T-helper 1 cell (primary cell): ENCODE measurements around the gene B3GALT5.

Experiments used
- DNase-seq, 5 donors: peaks; one replicate each; pipeline ENCODE4 v3.0.0-alpha.2; 2012 to 2020

Gene B3GALT5

DNA sequence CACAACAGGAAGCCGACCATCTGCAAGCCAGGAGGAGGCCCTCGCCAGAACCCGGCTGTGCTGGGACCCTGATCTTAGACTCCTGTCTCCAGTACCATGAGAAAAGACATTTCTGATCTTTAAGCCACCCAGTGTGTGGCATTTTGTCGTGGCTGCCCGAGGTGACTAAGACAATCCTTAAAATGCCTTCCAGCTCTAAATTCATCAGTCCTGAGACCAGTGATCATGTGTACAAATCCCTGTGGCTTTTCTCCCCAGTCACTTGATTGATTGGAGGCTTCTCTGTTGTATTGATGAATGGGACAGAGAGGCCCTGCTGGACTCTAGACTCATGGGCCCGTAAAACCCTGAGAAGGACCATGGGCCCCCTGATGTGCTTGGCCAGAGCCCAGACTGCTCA is 36.1 kb downstream of the B3GALT5 start:
- no peak for DNase-seq

DNA sequence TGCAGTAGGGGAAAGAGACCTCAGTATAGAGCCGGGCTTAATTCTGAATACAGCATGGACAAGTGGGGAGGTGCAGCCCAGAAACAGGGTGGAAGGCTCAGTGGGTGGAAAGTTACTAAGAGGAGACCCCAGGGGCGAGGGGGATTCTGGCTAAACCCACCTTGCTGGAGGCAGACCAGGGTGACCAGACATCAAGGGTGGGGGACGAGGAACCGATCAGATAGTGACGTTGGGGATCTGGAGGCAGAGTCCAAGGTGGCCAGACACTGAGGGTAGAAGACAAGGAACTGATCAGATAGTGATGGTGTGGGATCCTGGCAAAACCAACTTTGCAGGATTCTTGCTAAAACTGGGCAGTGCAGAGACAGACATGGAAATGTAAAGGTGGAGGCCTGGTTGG is 36.8 kb downstream of the B3GALT5 start:
- no peak for DNase-seq

DNA sequence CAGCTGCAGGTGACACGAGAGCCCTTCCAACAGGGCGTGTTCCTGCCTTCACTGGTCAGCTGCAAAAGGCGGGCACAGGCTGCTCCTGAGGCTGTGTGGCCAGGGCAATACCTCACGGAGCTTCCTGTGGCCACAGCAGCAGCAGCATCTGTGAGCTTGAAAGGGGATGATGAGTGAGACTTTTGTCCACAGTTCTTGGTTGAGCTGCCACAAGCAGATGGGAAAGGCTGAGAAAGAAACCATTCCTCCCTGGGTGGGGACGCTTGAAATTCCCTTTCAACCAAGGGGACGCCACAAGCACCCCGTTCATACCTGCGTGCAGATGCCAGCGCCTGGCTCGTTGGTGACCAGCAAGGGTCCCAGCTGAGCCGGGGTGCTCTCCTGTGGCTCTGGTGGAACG is 37.6 kb downstream of the B3GALT5 start:
- DNase-seq: no peak

DNA sequence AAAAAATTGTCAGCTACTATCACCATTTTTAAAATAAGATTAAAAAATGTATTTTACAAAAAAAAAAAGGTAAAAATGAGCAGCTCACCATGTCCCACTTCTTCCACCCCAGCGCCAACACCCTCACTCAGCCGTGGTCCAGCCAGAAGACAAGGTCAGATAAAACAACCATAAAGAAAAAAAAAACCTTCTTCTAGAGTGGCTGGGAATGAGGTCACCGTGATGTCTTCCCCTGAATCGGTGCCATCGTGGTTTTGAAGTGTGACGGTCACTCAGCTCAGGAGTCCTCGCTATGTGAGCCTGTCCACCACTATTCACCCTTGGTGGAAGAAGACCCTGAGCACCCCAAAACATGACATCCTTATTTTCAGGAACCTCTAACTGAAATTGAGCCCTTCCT is 38.1 kb downstream of the B3GALT5 start:
- DNase-seq: no peak

DNA sequence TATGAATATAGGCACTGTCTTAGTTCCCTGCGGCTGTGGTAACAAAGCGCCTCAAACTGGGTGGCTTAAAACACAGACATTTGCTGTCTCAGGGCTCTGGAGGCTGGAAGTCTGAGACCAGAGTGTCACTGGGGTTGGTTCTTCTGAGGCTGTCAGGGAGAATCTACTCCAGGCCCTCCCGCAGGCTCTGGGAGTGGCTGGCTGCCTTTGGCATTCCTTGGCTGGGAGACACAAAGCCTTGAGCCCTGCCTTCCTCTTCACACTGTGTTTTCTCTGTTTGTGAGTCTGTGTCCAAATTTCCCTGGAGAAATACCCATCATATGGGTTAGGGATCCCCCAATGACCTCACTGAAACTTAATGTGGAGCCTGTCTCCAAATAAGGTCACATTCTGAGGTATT is 38.5 kb downstream of the B3GALT5 start:
- no peak for DNase-seq

DNA sequence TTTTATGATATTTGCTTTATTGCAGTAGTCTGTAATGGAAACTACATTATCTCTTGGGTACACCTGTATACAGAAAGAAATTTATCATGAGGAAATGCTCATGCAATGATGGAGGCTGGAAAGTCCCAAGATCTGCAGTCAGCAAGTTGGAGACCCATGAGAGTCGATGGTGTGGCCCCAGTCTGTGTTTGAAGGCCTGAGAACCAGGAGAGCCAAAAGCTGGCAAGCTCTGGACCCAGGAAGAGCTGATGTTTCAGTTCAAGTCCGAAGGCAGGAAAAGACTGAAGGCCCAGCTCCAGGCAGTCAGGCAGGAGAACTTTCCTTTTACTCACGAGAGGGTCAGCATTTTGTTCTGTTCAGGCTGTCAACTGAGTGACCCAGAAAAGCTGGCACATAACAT is 42.2 kb downstream of the B3GALT5 start:
- DNase-seq: no peak

DNA sequence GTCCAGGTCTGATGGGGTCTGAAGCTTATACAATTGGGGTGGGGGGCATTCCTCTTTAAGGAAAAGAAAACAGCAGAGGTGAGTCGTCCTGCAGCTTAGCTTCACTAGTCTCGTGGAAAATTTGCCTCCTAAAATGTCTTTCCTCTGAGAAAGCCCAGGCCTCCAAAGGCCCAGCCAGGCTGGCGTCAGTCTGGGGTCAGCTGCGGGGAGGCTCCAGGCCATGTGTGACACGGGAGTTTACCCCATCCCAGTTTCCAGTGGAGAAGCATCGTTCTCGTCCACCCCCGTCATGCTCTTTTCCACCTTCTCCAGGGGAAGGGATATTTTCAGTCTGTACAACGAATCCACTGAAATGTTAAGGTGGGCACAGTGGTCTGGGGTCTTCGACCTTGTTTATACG is 42.8 kb downstream of the B3GALT5 start:
- DNase-seq: no peak

DNA sequence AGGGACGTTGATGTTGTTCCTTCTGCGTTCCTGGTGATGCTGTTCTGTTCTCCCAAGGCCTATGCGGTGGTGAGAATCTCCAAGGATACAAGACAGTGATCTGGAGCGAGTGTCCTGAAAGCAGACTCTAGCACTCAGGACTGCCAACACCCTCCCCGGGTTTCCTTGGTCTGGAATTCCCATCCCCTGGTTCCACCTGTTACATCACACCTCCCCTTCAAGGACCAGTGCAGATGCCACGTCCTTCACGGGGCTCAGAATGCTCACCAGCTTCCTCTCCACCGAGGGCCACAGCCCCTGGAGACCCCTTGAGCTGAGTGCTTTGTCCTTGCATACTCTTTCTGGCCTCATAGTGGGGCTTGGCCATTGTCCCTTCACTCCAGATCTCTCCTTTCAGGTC is 43.5 kb downstream of the B3GALT5 start:
- no peak for DNase-seq

DNA sequence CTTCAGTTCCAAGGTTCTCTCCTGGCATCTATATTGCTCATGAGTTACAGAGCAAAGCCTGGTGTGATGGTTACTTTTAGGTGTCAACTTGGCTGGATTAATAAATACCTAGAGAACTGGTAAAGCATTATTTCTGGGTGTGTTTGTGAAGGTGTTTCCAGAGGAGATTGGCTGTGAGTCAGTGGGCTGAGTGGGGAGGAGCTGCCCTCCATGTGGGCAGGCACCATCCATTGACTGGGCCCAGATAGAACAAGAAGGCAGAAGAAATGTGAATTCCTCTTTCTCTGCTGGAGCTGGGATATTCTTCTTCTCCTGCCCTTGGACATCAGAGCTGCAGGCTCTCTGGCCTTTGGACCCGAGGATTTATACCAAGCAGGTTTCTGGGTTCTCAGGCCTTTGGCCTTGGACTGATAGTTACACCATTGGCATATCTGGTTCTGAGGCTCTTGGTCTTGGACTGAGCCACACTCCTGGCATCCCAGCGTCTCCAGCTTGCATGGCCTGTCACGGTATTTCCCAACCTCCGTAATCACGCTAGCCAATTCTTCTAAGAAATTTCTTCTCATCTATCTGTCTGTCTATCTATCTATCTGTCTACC is 44.5 kb downstream of the B3GALT5 start:
- no peak for DNase-seq

DNA sequence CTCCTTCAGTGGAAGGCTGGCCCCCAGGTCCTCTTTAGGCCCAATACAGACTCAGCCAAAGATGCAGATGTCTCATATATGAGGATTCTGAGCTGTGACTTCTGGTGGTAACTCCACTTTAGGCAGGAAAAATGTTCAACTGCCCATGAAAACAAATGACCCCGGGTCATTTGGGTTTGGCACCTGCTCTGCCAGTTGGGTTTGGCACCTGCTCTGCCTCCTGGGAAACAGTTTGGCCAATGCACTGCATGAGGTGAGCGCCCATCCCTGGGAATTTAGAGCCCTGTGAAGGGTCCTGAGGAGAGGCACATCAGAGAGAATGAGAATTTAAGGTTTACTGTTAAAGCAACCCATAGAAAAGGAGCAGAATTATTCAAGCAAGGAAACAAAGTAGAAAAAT is 45.3 kb downstream of the B3GALT5 start:
- no peak for DNase-seq

DNA sequence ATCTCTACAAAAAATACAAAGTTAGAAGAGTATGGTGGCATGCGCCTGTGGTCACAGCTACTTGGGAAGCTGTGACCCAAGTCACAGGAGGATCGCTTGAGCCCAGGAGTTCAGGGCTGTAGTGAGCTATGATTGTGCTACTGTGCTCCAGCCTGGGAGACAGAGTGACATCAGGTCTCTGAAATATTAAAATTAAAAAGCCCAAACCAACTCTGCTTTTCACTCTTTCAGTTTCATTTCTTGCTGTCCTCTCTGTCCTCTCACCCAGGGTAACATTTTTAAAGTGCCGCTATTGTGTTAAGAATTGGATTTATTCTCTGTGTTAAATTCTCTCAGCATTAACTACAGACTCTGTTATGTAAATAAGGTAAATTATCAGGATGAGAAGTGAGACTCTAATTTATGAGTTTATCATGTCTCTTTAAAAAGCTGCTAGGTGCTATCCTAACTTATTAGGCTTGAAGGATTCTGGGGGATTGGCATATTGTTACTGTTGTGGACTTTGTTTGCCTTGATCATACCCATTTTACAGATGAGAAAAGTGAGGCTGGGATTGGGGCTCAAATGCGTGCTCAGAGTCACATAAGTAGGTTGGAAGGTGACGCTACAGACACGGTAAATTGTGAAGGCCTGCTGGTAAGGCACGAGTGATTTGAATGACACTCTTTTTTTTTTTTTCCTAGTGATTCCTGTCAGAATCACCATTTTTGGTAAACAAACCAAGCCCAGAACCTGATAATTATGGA is 46.5 kb downstream of the B3GALT5 start:
- DNase-seq: no peak

DNA sequence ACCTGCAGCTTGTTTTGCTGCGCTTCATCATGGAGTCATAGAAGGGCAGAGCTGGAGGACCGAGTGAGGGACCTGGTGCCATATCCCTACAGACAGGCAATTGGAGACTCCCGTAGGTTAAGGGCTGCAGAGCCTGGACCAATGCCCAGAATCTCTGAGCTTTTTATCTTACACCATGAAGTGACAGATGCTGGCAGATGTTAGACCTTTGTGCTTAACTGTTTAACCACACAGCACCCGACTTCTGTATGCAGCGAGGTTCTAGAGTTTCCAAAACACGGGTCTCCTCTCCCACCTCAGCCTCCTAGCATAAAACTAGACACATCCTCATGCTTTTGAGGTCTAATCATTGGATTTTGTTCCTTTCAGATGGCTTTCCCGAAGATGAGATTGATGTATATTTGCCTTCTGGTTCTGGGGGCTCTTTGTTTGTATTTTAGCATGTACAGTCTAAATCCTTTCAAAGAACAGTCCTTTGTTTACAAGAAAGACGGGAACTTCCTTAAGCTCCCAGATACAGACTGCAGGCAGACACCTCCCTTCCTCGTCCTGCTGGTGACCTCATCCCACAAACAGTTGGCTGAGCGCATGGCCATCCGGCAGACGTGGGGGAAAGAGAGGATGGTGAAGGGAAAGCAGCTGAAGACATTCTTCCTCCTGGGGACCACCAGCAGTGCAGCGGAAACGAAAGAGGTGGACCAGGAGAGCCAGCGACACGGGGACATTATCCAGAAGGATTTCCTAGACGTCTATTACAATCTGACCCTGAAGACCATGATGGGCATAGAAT is 47.6 kb downstream of the B3GALT5 start:
- no peak for DNase-seq

DNA sequence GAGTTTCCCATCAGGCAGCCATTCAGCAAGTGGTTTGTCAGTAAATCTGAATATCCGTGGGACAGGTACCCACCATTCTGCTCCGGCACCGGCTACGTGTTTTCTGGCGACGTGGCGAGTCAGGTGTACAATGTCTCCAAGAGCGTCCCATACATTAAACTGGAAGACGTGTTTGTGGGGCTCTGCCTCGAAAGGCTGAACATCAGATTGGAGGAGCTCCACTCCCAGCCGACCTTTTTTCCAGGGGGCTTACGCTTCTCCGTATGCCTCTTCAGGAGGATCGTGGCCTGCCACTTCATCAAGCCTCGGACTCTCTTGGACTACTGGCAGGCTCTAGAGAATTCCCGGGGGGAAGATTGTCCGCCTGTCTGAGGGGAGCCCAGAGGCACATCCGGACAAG is 48.4 kb downstream of the B3GALT5 start:
- no peak for DNase-seq

DNA sequence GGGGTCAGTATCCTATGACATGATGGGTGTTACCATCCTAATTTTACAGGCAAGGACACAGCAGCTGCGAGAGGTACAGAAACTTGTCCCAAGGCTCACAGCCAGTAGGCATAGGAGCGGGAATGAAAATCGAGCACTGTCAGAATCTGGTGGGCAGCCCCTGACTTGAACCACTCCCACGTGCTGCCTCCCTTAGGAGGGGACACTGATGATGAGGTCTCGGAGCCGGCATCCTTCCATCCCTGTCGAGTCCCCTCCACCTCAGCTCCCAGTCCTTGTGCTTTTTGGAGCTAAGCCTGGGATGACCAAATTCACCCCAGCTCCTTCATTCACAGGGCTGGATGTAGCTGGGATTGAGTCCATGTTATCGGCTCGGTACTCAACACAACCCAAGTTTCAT is 49.0 kb downstream of the B3GALT5 start:
- DNase-seq: no peak

DNA sequence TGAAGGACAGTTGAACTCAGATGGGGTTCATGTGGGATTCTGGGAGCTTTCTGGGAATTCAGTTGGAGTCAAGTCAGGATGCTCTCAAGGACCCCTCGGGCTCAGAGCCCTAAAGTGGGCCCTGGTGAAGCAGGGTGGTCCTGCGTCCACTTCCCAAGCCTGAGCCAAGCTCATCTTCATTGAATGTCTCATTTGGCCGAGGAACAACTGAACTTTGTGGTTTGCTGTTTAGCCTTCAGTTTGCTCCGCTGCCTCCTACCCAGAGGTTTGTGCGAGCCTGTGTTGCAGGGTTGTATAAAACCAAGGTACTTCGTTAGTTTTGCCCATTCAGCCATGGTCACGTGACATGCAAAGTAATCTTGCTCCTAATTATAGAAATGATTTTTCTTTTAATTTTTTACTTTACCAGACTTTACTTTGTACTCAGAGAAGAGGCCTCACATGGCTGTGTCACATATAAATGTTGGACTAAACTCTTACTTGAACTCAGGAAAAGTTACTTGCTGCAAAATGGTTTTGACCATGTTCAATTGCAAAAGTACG is 49.7 kb downstream of the B3GALT5 start:
- no peak for DNase-seq

DNA sequence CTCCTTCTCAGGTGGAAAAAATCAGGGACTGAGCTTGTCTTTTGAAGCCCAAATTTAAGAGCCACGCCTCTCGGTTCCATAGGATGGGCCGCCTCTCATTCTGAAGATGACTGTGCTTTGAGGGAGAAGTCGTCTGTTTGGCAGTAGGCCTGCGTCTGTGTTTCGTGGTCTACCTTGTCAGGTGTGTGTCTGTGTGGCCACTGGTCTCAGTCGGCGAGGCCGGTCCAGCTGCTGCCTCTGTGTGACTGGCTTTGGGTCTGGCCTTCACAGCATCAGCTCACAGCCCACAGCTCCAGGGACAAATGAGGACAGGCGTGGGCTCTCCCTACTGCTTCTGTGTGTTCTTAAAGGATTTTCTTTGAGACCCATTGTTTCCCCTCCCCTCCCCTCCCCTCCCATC is 50.3 kb downstream of the B3GALT5 start:
- no peak for DNase-seq

DNA sequence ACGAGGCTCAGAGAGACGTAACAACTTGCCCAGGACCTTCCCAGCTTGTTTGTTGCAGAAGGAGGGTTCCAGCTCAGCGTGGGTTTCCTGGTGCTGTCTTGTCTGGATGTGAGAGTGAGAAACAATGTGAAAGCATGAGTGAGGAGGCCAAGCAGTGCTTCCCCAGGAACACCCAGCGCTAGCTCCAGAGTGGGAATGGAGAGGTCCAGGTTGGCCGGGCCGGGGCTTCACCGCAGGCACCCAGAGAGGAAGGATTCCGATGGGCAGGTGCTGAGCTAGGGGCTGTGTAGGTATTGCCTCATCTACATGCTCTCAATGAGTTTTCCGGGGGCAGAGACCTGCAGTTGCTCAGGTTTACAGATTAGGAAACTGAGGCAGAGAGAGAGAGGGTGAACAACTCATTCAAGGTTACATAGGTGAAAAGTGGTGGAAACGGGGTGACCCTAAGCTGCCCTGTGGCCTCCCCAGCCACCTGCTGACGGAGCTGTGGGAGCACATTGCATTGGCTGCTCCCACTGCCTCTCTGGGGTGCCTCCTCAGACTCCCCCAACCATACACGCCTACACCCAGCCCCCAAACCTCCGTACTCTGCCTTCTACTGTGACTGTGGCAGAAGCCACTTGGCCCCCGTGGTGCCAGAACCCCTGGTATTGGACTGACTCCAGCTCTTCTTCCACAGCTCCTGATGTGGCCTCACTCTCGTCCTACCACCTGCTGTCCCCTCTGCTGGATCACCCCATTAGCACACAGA is 51.2 kb downstream of the B3GALT5 start:
- DNase-seq: no peak

DNA sequence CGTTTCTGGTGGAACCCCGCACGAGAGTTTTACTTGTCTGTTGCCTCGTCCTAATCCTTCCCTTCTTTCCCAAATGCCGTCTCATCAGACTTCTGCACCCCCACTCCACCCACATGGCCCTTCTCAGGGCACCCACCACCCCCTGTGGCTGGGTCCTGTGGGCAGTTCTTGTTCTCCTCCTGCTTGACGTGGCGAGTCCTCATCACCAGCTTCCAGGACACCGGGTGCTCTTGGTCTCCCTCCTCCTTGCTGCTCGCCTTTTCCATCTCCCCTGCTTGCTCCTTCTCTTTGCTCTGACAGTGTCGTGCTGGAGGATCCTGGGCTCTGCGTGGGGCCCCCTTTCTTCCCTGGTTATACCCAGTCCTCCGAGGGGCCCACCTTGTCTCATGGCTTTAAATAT is 51.8 kb downstream of the B3GALT5 start:
- DNase-seq: no peak

DNA sequence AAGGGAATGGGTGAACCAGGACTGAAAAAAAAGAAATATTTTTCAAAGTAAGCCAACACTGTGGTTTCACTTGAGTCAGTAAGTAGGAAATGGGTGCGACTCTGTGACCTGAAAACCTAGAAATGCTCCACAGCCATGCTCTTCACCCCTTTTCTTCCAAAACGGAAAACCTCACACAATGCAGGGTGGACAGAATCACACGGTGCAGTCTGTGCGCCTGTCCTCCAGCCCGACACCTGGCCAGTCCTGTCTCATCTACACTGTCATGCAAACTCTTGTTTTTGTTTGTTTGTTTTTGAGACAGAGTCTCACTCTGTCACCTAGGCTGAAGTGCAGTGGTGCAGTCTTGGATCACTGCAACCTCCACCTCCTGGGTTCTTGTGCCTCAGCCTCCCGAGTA is 53.3 kb downstream of the B3GALT5 start:
- no peak for DNase-seq

DNA sequence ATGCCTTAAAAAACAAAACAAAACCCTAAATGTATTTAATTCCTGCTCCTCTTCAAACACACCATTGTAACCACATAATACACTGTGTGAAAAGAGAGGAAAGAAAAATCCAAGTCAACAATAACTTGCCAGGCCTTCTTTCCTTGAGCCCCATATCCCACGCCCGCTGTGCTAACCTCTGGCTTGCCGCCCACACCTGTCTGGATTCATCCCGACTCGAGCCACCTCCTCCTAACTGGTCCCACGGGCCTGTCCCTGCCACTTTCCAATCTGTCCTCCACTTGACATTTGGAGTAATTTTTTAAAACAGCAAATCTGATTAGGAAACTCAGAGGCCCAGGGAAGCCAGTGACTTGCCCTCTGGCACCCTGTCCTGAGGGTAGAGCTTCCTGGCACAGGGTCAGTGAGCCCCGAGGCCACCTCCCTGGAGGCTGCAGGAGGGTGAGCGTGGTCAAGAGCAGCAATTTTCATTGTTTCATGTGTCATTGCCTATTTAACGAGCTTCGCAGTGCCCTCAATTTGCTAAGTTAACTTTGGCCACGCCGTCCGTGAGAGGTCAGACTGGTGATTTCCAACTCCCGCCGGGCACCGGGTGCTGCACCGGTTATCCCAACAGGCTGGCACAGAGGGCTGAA is 54.1 kb downstream of the B3GALT5 start:
- no peak for DNase-seq

DNA sequence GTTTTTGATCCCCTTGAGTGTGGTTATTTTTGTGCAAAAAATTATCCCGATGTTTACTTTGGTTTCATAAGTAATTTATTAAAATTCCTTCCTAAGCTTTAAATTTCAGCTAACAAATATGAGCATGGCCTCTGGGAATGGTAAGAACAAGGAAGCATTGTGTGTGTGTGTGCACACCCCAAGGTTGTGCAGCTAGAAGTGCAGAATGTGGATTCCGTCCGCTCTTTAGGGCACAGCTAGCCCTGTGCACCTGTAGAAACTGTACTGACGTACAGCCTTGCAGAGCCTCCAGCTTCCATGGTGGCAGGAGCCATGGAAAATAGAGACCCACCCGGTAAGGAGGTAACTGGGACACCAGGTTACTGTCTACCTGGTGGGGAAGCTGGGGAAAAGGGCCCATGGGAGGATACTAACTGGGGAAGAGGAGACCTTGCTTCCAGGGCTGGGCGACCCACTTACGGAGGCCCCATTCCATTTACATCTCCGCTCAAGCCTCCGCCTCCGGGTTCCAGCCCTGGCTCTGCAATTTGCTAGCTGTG is 54.7 kb downstream of the B3GALT5 start:
- DNase-seq: no peak

DNA sequence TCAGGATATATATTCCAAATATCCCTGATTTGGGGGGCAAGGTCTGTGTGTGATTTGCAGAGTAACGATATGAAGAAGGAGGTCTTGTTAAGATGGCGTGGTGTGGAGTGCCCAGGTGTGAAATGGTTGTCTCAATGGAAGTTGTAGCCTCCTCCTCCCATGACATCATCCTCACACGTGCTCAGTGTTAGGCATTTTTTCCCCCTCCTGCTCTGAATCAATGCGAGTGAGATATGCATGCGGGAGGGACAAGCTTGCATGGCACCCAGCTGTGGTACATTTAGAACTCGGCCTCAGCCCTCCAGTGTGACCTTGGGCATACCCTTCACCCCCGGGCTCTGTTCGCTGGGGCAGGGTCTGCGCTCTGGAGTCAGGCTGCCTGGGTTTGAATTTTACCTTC is 55.6 kb downstream of the B3GALT5 start:
- DNase-seq: no peak
